Glutamatergic neuron (in vitro differentiated cells): ENCODE data around the gene SAYSD1. TPM values are rescaled to one million over a fixed set of nuclear protein-coding genes. Genes with fewer than 3 reads are reported as not detected.

Experiments
- DNase-seq: peaks from one replicate; pipeline ENCODE4 v3.0.0; 2022
- H3K27ac Mint-ChIP-seq: one replicate; pipeline ENCODE4 v1.8.0; 2020; ENCODE audit warnings: mild to moderate bottlenecking, mixed read lengths, inconsistent platforms; ENCODE audit not compliant: unreplicated experiment
- H3K27me3 Mint-ChIP-seq: one replicate; pipeline ENCODE4 v1.8.0; 2020; ENCODE audit warnings: mild to moderate bottlenecking, moderate library complexity, mixed read lengths, inconsistent platforms; ENCODE audit not compliant: unreplicated experiment
- H3K36me3 Mint-ChIP-seq: one replicate; pipeline ENCODE4 v1.8.0; 2020; ENCODE audit warnings: mild to moderate bottlenecking, mixed read lengths, inconsistent platforms; ENCODE audit not compliant: unreplicated experiment
- H3K4me1 Mint-ChIP-seq: one replicate; pipeline ENCODE4 v1.8.0; 2020; ENCODE audit warnings: mild to moderate bottlenecking, low read depth, mixed read lengths, inconsistent platforms; ENCODE audit not compliant: unreplicated experiment
- H3K4me3 Mint-ChIP-seq: one replicate; pipeline ENCODE4 v1.8.0; 2020; ENCODE audit warnings: mild to moderate bottlenecking, mixed read lengths, inconsistent platforms; ENCODE audit not compliant: unreplicated experiment
- H3K9me3 Mint-ChIP-seq: one replicate; pipeline ENCODE4 v1.8.0; 2020; ENCODE audit warnings: mild to moderate bottlenecking, moderate library complexity, mixed read lengths, inconsistent platforms; ENCODE audit not compliant: unreplicated experiment
- total RNA-seq: library from RNA; stranded (reverse); fragmentation: NEBNext Ultra II Directional; extraction: Animal tissue kit (Norgen Biotek cat#: 25700); gene quantifications from one replicate; pipeline ENCODE4 v1.2.1, GENCODE V29; 2021; ENCODE audit not compliant: unreplicated experiment
- TF ChIP-seq, protein P1 (sequence below): fragments of 200-600 bp; sonication (generic); IDR thresholded peaks from one replicate; pipeline ENCODE4 v1.5.0; 2021; ENCODE audit not compliant: partially characterized antibody, unreplicated experiment

The SAYSD1 gene
- total RNA-seq, 1 donor from 2014 or later = 18.4 TPM

DNA sequence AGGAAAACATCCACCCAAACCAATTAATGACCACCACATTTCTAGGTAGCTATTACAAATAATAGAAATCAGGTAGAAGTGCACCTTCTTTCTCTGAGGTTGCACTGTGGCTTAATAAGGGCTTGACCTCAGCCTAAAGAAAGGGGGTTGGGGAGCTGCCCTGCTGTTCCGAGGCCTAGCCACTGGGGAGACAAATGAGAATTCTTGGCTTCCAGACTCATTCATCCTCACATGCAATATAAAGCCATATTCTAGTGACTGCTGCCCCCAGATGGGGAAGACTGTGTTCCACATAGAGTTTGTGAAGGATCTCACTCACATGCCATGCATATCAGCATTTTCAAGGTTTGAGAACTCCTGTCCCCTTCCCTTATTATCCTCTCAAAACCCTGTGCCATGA lies 22.9 kb downstream of the SAYSD1 start:
- no peak for DNase-seq
- H3K36me3 Mint-ChIP-seq = no peaks in the 10 kb centered on the region

DNA sequence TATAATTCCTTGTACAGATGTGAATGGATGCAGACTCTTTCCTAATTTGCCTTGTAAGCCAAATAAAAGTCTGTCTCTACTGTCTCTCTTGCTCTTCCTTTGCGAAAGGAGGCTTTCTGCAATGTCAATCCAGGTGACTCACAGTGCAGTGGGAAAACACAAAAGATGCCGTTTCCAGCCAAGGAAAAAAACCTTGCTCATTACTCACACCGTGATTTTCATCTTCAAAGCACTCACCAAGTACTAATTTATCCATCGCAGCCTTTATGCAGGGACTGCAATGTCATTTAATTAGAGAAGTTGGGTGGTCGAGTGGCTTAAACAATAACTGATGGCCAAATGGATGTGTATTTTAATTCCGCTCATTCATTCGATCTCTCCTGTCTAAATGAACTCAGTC lies 23.8 kb downstream of the SAYSD1 start:
- Mint-ChIP-seq H3K27ac (no peak overlapping the region), H3K4me3 (no peak overlapping the region), H3K27me3 (no peaks in the 10 kb centered on the region), H3K36me3 (no peaks in the 10 kb centered on the region), H3K4me1 (peaks cover 21% of the 10 kb centered on the region), H3K9me3 (peaks cover 3% of the 10 kb centered on the region)
- no peak for DNase-seq
- TF ChIP-seq, protein P1, sequence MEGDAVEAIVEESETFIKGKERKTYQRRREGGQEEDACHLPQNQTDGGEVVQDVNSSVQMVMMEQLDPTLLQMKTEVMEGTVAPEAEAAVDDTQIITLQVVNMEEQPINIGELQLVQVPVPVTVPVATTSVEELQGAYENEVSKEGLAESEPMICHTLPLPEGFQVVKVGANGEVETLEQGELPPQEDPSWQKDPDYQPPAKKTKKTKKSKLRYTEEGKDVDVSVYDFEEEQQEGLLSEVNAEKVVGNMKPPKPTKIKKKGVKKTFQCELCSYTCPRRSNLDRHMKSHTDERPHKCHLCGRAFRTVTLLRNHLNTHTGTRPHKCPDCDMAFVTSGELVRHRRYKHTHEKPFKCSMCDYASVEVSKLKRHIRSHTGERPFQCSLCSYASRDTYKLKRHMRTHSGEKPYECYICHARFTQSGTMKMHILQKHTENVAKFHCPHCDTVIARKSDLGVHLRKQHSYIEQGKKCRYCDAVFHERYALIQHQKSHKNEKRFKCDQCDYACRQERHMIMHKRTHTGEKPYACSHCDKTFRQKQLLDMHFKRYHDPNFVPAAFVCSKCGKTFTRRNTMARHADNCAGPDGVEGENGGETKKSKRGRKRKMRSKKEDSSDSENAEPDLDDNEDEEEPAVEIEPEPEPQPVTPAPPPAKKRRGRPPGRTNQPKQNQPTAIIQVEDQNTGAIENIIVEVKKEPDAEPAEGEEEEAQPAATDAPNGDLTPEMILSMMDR = no peak

More for the DNA sequence above, 22.9 kb downstream of the SAYSD1 start:
- H3K27me3 Mint-ChIP-seq = no peaks in the 10 kb centered on the region
- TF ChIP-seq, protein P1 = no peak
- H3K4me3 Mint-ChIP-seq = no peak overlapping the region
- H3K9me3 Mint-ChIP-seq = peaks cover 3% of the 10 kb centered on the region
- no peak overlapping the region for H3K27ac Mint-ChIP-seq
- peaks cover 21% of the 10 kb centered on the region for H3K4me1 Mint-ChIP-seq

DNA sequence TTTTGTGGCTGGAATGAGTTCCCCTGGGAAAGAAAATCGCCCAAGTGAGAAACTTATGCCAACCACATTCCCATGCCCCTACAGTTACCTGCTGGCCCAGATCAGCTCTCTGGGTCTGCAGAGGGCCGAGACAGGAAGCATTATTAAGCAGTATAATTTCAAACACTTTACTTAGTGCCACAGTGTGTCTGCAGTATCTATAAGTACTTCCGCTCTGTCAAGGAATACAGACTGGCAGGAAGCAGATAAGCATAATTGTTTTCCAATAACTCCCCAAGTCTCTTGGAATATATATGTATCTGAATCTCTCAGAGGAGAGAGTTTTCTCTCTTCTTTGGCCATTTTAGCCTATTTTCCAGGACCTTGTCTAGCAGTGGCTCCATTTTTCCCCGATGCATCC lies 24.9 kb downstream of the SAYSD1 start:
- Mint-ChIP-seq H3K36me3 (no peaks in the 10 kb centered on the region), H3K27me3 (no peaks in the 10 kb centered on the region), H3K27ac (no peak overlapping the region), H3K4me1 (peaks cover 21% of the 10 kb centered on the region), H3K9me3 (peaks cover 3% of the 10 kb centered on the region), H3K4me3 (no peak overlapping the region)
- DNase-seq = no peak
- TF ChIP-seq, protein P1 = no peak

DNA sequence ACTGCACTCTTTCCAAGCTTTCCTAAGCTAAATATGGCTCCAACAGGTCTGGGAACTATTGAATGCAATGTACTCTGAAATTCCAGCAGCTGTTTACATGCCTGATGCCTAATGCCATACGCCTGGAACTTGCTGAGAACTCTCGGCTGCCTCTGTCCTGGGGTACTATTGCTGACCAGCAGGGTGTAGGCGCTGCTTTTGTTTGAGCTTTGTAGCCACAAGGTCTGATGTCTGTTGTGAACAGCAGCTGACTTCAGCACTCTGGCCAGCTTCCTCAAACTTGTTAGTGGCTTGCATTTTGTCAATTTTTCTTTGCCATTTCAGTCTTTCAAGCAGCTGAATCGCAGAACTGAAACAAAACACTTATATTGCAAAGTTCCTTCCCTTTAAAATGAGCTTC lies 26.7 kb downstream of the SAYSD1 start:
- DNase-seq = no peak
- Mint-ChIP-seq H3K27me3 (peaks cover 3% of the 10 kb centered on the region), H3K27ac (no peak overlapping the region), H3K9me3 (peaks cover 3% of the 10 kb centered on the region), H3K36me3 (no peaks in the 10 kb centered on the region), H3K4me1 (peaks cover 16% of the 10 kb centered on the region), H3K4me3 (no peak overlapping the region)
- TF ChIP-seq, protein P1 = peak; percentile 48

DNA sequence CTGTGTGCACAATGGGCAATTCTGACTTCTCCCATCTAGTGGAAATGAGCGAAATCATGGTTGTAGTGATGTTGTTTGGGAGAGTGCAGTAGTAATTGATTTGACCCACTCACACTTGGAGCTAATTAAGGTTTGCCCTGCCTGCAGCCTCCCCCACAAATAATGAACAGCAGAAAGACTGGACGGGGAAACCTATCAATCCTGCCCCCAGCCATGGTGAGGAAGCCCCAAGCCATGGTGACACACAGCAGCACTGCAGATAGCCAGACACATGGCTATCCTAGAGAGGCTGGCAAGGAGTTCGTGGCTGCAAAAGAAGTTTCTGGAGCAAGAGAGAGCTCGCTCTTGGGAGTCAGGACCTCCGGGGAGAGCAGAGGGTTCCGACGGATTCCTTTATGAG lies 27.8 kb downstream of the SAYSD1 start:
- Mint-ChIP-seq H3K9me3 (no peaks in the 10 kb centered on the region), H3K27ac (no peak overlapping the region), H3K27me3 (peaks cover 3% of the 10 kb centered on the region), H3K4me3 (no peak overlapping the region), H3K36me3 (no peaks in the 10 kb centered on the region), H3K4me1 (peaks cover 12% of the 10 kb centered on the region)
- DNase-seq = no peak
- TF ChIP-seq, protein P1 = no peak
